NCI-H146 treated with DMSO at 0.1 percent for 48 hours (cell line): Measurements from ENCODE around the gene NKTR.

ENCODE experiments used
- DNase-seq: peaks from one replicate; lab custom pipeline; 2025; ENCODE audit not compliant: unreplicated experiment; lab: John Stamatoyannopoulos, UW

Gene NKTR

GRCh38 chr3:42680806-42681205, 80.3 kb downstream of the NKTR start:
- no peak for DNase-seq

GRCh38 chr3:42681361-42682038, 81.0 kb downstream of the NKTR start:
- DNase-seq, result no peak

- DNase-seq, result no peak
These were observed 82.0 kb downstream of the NKTR start for GRCh38 chr3:42682301-42683070.

GRCh38 chr3:42683875-42684598, 83.6 kb downstream of the NKTR start:
- DNase-seq, result no peak

- DNase-seq, result no peak
These were observed 84.3 kb downstream of the NKTR start for GRCh38 chr3:42684632-42685362.

GRCh38 chr3:42685363-42685881, 84.9 kb downstream of the NKTR start, which contains the start of gene KLHL40:
Gene KLHL40 (plus strand): TSS chr3:42685537. CDS start chr3:42685619, 82 bp downstream.
- DNase-seq, result no peak

- DNase-seq, result no peak
These were observed 85.7 kb downstream of the NKTR start for GRCh38 chr3:42685891-42686820.

- no peak for DNase-seq
These were observed 86.6 kb downstream of the NKTR start for GRCh38 chr3:42686832-42687650.

GRCh38 chr3:42688016-42688415, 87.5 kb downstream of the NKTR start:
- no peak for DNase-seq

GRCh38 chr3:42688487-42689420, 88.3 kb downstream of the NKTR start:
- DNase-seq, result no peak

GRCh38 chr3:42689421-42690014, 89.0 kb downstream of the NKTR start:
- DNase-seq, result no peak

GRCh38 chr3:42690191-42690590, 89.7 kb downstream of the NKTR start:
- DNase-seq, result no peak

GRCh38 chr3:42690766-42691680, 90.5 kb downstream of the NKTR start:
- DNase-seq, result no peak

GRCh38 chr3:42691816-42692666, 91.6 kb downstream of the NKTR start:
- DNase-seq, result no peak

- no peak for DNase-seq
These were observed 92.4 kb downstream of the NKTR start for GRCh38 chr3:42692667-42693529.
